HEK293 (cell line): ENCODE measurements around the gene CPTP.

ENCODE experiments used
- CTCF ChIA-PET: fragments of 350-600 bp; formaldehyde crosslinking; extraction: SDS; loops from one replicate; lab custom pipeline; 2021; ENCODE audit warnings: antibody characterized with exemption; lab: Yijun Ruan, JAX
- POLR2A ChIA-PET: fragments of 300-600 bp; formaldehyde crosslinking; extraction: SDS; loops from one replicate; lab custom pipeline; 2020; ENCODE audit warnings: antibody characterized with exemption, inconsistent platforms; lab: Yijun Ruan, JAX
- H3K27ac ChIP-seq: fragments of 200-500 bp; sonication (Bioruptor generic); 2 replicates; pipeline ENCODE4 v1.5.1; 2014; ENCODE audit warnings: low read depth, low read length, control low read depth, inconsistent platforms; ENCODE audit errors: extremely low read depth
- H3K36me3 ChIP-seq, 2 experiments: fragments of 200-500 bp in 1 of 2; sonication (Bioruptor generic) in 1 of 2; 1 replicate in 1 of 2; 2 replicates in 1 of 2; pipeline ENCODE4 v1.5.1; 2014 to 2017; ENCODE audit warnings: inconsistent platforms in 2 of 2, low read length in 2 of 2; ENCODE audit not compliant: control insufficient read depth in 2 of 2, insufficient read depth in 1 of 2
- H3K4me1 ChIP-seq: fragments of 200-500 bp; sonication (Bioruptor generic); 2 replicates; pipeline ENCODE4 v1.5.1; 2014; ENCODE audit warnings: mild to moderate bottlenecking, low read length, inconsistent platforms; ENCODE audit not compliant: control insufficient read depth, insufficient read depth
- H3K4me3 ChIP-seq: 2 replicates; pipeline ENCODE4 v1.5.1; 2011; ENCODE audit warnings: low read depth, mild to moderate bottlenecking, control low read depth, low read length, moderate library complexity
- H3K9me3 ChIP-seq: fragments of 200-500 bp; sonication (Bioruptor generic); 2 replicates; pipeline ENCODE4 v1.5.1; 2014; ENCODE audit warnings: low read depth, low read length, inconsistent platforms; ENCODE audit not compliant: control insufficient read depth, insufficient read depth
- CTCF ChIP-seq: fragments of 450-650 bp; formaldehyde crosslinking; IDR thresholded peaks from 2 replicates; pipeline ENCODE4 v1.5.1; 2016; ENCODE audit warnings: missing biosample characterization, missing genetic modification characterization
- EGR2 ChIP-seq: fragments of 450-650 bp; formaldehyde crosslinking; IDR thresholded peaks from 2 replicates; pipeline ENCODE4 v1.5.1; 2016; ENCODE audit warnings: low read depth, missing biosample characterization, missing genetic modification characterization
- GLIS1 ChIP-seq: fragments of 450-650 bp; formaldehyde crosslinking; IDR thresholded peaks from 2 replicates; pipeline ENCODE4 v1.5.1; 2016; ENCODE audit warnings: missing biosample characterization, missing genetic modification characterization
- GLIS2 ChIP-seq: fragments of 450-650 bp; formaldehyde crosslinking; IDR thresholded peaks from 2 replicates; pipeline ENCODE4 v1.5.1; 2016; ENCODE audit warnings: missing biosample characterization, missing genetic modification characterization
- IKZF3 ChIP-seq: fragments of 450-650 bp; IDR thresholded peaks from 2 replicates; pipeline ENCODE4 v1.5.0; 2018; ENCODE audit warnings: missing biosample characterization, mild to moderate bottlenecking, missing genetic modification characterization, moderate library complexity
- OSR2 ChIP-seq: fragments of 450-650 bp; formaldehyde crosslinking; IDR thresholded peaks from 2 replicates; pipeline ENCODE4 v1.5.1; 2016; ENCODE audit warnings: missing biosample characterization, missing genetic modification characterization
- PRDM4 ChIP-seq: fragments of 450-650 bp; formaldehyde crosslinking; IDR thresholded peaks from 2 replicates; pipeline ENCODE4 v1.5.1; 2017; ENCODE audit warnings: missing biosample characterization, missing genetic modification characterization
- SP3 ChIP-seq: fragments of 450-650 bp; formaldehyde crosslinking; IDR thresholded peaks from 2 replicates; pipeline ENCODE4 v1.5.1; 2016; ENCODE audit warnings: missing biosample characterization, missing genetic modification characterization
- ZBTB6 ChIP-seq: fragments of 450-650 bp; formaldehyde crosslinking; IDR thresholded peaks from 2 replicates; pipeline ENCODE4 v1.5.1; 2017; ENCODE audit warnings: missing biosample characterization, missing genetic modification characterization
- ZNF157 ChIP-seq: fragments of 450-650 bp; formaldehyde crosslinking; IDR thresholded peaks from 2 replicates; pipeline ENCODE4 v1.5.1; 2016; ENCODE audit warnings: missing biosample characterization, missing genetic modification characterization
- ZNF2 ChIP-seq: fragments of 450-650 bp; formaldehyde crosslinking; IDR thresholded peaks from 2 replicates; pipeline ENCODE4 v1.5.1; 2016; ENCODE audit warnings: missing biosample characterization, missing genetic modification characterization
- ZNF223 ChIP-seq: fragments of 450-650 bp; formaldehyde crosslinking; IDR thresholded peaks from 2 replicates; pipeline ENCODE4 v1.5.1; 2016; ENCODE audit warnings: missing biosample characterization, missing genetic modification characterization
- ZNF423 ChIP-seq: fragments of 450-650 bp; formaldehyde crosslinking; IDR thresholded peaks from 2 replicates; pipeline ENCODE4 v1.5.1; 2016; ENCODE audit warnings: missing biosample characterization, missing genetic modification characterization
- ZNF548 ChIP-seq: fragments of 450-650 bp; formaldehyde crosslinking; IDR thresholded peaks from 2 replicates; pipeline ENCODE4 v1.5.1; 2016; ENCODE audit warnings: missing biosample characterization, missing genetic modification characterization
- ZNF639 ChIP-seq: fragments of 450-650 bp; formaldehyde crosslinking; IDR thresholded peaks from 2 replicates; pipeline ENCODE4 v1.5.1; 2016; ENCODE audit warnings: missing biosample characterization, missing genetic modification characterization
- ZSCAN16 ChIP-seq: fragments of 450-650 bp; formaldehyde crosslinking; IDR thresholded peaks from 2 replicates; pipeline ENCODE4 v1.5.1; 2016; ENCODE audit warnings: missing biosample characterization, missing genetic modification characterization
- ZSCAN30 ChIP-seq: fragments of 450-650 bp; IDR thresholded peaks from 2 replicates; pipeline ENCODE4 v1.5.1; 2018; ENCODE audit warnings: missing biosample characterization, mild to moderate bottlenecking, missing genetic modification characterization, moderate library complexity

The CPTP gene

GRCh38 chr1:1305300-1306069 is 19.1 kb upstream of the CPTP start (continued):
- TF ChIP-seq ZNF157 (tag by site-specific recombination) (no peak), ZNF223 (no peak), ZNF2 (tag by site-specific recombination) (no peak), SP3 (peak; percentile 55), ZSCAN16 (tag by site-specific recombination) (no peak), ZNF548 (tag by site-specific recombination) (no peak), GLIS1 (tag by site-specific recombination) (peak; percentile 85)

GRCh38 chr1:1306070-1306660 is 18.4 kb upstream of the CPTP start:
- TF ChIP-seq CTCF (tag by site-specific recombination) (peak; percentile 18; the same call in 1 of the 2 replicates), GLIS2 (peak; percentile 48), PRDM4 (tag by site-specific recombination) (no peak), OSR2 (no peak), ZBTB6 (tag by site-specific recombination) (peak; percentile 23; the same call in 1 of the 2 replicates), IKZF3 (peak; percentile 50; the same call in 1 of the 2 replicates), ZNF639 (no peak), ZNF423 (tag by site-specific recombination) (peak; percentile 45; the same call in 1 of the 2 replicates), ZSCAN30 (tag by site-specific recombination) (0 out of 2 replicates have a peak, but pooled peaks have one; percentile 12), EGR2 (tag by site-specific recombination) (peak; percentile 46; the same call in 1 of the 2 replicates)
- peak overlapping the region; percentile 63; the same call in 1 of the 2 replicates for H3K4me3 ChIP-seq
- H3K36me3 ChIP-seq, result peaks cover 0 to 28% of the 10 kb centered on the region in 2 experiments; a peak in 2 of 3 replicates
- CTCF ChIA-PET, result no interaction called here
- peaks cover 20% of the 10 kb centered on the region for H3K4me1 ChIP-seq
- POLR2A ChIA-PET, result interaction anchor here (1.3 kb wide), 1 partner anchor 12 kb away, joined by 4 read pairs; no protein-coding TSS in a partner anchor
- peak overlapping the region; percentile 43; the same call in 1 of the 2 replicates for H3K27ac ChIP-seq
- no peaks in the 10 kb centered on the region for H3K9me3 ChIP-seq
